Measurements from ENCODE around the gene MYO1B.

MYO1B gene

GRCh38 chr2:191272064-191272463, 26.9 kb downstream of the MYO1B start:
- H3K4me1 ChIP-seq (ENCODE audit: control insufficient read depth, insufficient read depth, low read length), result peaks cover 2% of the 10 kb centered on the region; the same call in 1 of the 2 replicates
- no peaks in the 10 kb centered on the region for H3K9me3 ChIP-seq (ENCODE audit: control insufficient read depth, insufficient read depth, low read length)
- H3K4me3 ChIP-seq (ENCODE audit: low read length), result no peak overlapping the region
- no peak overlapping the region for H3K27ac ChIP-seq (ENCODE audit: low read length)
- DNase-seq (ENCODE audit: low read depth, low spot score), result no peak
- no peaks in the 10 kb centered on the region for H3K27me3 ChIP-seq (ENCODE audit: control insufficient read depth, insufficient read depth, low read length)
- no peaks in the 10 kb centered on the region for H3K36me3 ChIP-seq (ENCODE audit: control insufficient read depth, insufficient read depth, low read length)
- 100% methylated on average over 1 of the region's 2 CpGs for WGBS (ENCODE audit: insufficient coverage, insufficient read length)

- H3K27ac ChIP-seq (ENCODE audit: low read length), result no peak overlapping the region
- no peak for DNase-seq (ENCODE audit: low read depth, low spot score)
- H3K4me1 ChIP-seq (ENCODE audit: control insufficient read depth, insufficient read depth, low read length), result peaks cover 2% of the 10 kb centered on the region; the same call in 1 of the 2 replicates
- no peaks in the 10 kb centered on the region for H3K36me3 ChIP-seq (ENCODE audit: control insufficient read depth, insufficient read depth, low read length)
- H3K9me3 ChIP-seq (ENCODE audit: control insufficient read depth, insufficient read depth, low read length), result no peaks in the 10 kb centered on the region
- H3K27me3 ChIP-seq (ENCODE audit: control insufficient read depth, insufficient read depth, low read length), result no peaks in the 10 kb centered on the region
- WGBS (ENCODE audit: insufficient coverage, insufficient read length), result no CpG with 5 or more reads among the region's 2 CpGs
- H3K4me3 ChIP-seq (ENCODE audit: low read length), result no peak overlapping the region
Measured at GRCh38 chr2:191274413-191274815, 29.2 kb downstream of the MYO1B start.

DNA sequence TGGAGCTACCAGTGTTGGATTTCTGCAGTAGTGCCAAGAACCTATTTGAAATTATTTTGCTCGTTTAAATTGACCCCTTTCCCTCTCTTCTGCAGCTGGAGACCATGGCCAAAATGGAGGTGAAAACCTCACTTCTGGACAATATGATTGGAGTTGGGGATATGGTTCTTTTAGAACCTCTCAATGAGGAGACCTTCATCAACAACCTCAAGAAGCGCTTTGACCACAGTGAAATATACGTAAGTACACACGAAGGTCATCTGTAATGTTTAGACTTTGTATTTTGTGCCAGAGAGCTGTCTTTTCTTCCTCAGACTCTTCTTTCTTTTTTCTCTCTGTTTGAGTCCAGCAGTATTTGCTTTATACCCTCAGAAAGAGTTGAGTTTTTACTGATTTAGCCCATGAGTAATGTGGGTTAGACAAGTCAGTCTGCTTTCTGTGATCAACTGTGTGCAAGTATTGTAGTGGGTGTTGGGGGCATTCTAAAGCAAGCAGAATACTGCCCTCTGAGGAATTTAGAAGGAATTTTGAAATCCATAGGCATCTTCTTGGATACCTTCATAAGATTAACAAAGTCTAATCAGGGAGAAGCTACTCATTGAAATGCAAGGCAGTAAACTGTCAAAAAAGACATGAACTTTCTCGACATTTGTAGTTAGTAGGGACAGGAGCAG, 31.7 kb downstream of the MYO1B start:
- Histone ChIP-seq H3K27ac (ENCODE audit: low read length) (no peak overlapping the region), H3K4me3 (ENCODE audit: low read length) (no peak overlapping the region), H3K27me3 (ENCODE audit: control insufficient read depth, insufficient read depth, low read length) (no peaks in the 10 kb centered on the region), H3K9me3 (ENCODE audit: control insufficient read depth, insufficient read depth, low read length) (no peaks in the 10 kb centered on the region), H3K4me1 (ENCODE audit: control insufficient read depth, insufficient read depth, low read length) (peaks cover 7% of the 10 kb centered on the region; the same call in 1 of the 2 replicates), H3K36me3 (ENCODE audit: control insufficient read depth, insufficient read depth, low read length) (no peaks in the 10 kb centered on the region)
- no peak for DNase-seq (ENCODE audit: low read depth, low spot score)
- WGBS (ENCODE audit: insufficient coverage, insufficient read length), result no CpG with 5 or more reads among the region's 5 CpGs

GRCh38 chr2:191280290-191280689, 35.1 kb downstream of the MYO1B start:
- Histone ChIP-seq H3K36me3 (ENCODE audit: control insufficient read depth, insufficient read depth, low read length) (no peaks in the 10 kb centered on the region), H3K27ac (ENCODE audit: low read length) (no peak overlapping the region), H3K4me1 (ENCODE audit: control insufficient read depth, insufficient read depth, low read length) (peaks cover 5% of the 10 kb centered on the region; the same call in 1 of the 2 replicates), H3K9me3 (ENCODE audit: control insufficient read depth, insufficient read depth, low read length) (no peaks in the 10 kb centered on the region), H3K4me3 (ENCODE audit: low read length) (no peak overlapping the region), H3K27me3 (ENCODE audit: control insufficient read depth, insufficient read depth, low read length) (no peaks in the 10 kb centered on the region)
- no CpG with 5 or more reads among the region's 7 CpGs for WGBS (ENCODE audit: insufficient coverage, insufficient read length)
- peak; percentile 45 for DNase-seq (ENCODE audit: low read depth, low spot score)

- H3K27me3 ChIP-seq (ENCODE audit: control insufficient read depth, insufficient read depth, low read length), result no peaks in the 10 kb centered on the region
- no peak overlapping the region for H3K4me3 ChIP-seq (ENCODE audit: low read length)
- H3K27ac ChIP-seq (ENCODE audit: low read length), result no peak overlapping the region
- WGBS (ENCODE audit: insufficient coverage, insufficient read length), result no CpG with 5 or more reads among the region's 13 CpGs
- no peaks in the 10 kb centered on the region for H3K36me3 ChIP-seq (ENCODE audit: control insufficient read depth, insufficient read depth, low read length)
- DNase-seq (ENCODE audit: low read depth, low spot score), result no peak
- peaks cover 5% of the 10 kb centered on the region; the same call in 1 of the 2 replicates for H3K4me1 ChIP-seq (ENCODE audit: control insufficient read depth, insufficient read depth, low read length)
- no peaks in the 10 kb centered on the region for H3K9me3 ChIP-seq (ENCODE audit: control insufficient read depth, insufficient read depth, low read length)
Measured at GRCh38 chr2:191280834-191281756, 35.9 kb downstream of the MYO1B start.

DNA sequence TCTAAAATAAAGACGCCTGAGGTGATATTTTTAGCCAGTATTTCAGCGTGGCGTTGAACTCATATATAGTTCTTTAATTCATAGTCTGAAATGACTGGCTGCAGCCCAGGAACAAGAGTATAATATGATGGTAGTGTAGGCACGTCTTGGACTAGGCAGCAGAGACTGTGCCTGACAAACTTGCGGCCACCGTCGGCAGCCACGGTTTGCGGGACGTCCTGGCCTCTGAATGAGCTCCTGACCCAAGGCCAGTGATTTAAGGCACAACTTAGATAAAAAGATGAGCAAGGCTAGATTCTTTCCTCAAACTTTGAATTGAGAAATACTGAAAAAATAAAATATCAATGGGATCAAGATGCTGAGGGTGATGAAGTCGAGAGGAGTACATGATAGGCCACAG, 40.0 kb downstream of the MYO1B start:
- no peaks in the 10 kb centered on the region for H3K9me3 ChIP-seq (ENCODE audit: control insufficient read depth, insufficient read depth, low read length)
- no peaks in the 10 kb centered on the region for H3K27me3 ChIP-seq (ENCODE audit: control insufficient read depth, insufficient read depth, low read length)
- 0 out of 2 replicates have a peak, but pooled peaks cover 3% of the 10 kb centered on the region for H3K4me1 ChIP-seq (ENCODE audit: control insufficient read depth, insufficient read depth, low read length)
- no peak overlapping the region for H3K27ac ChIP-seq (ENCODE audit: low read length)
- no peak overlapping the region for H3K4me3 ChIP-seq (ENCODE audit: low read length)
- no CpG with 5 or more reads among the region's 11 CpGs for WGBS (ENCODE audit: insufficient coverage, insufficient read length)
- DNase-seq (ENCODE audit: low read depth, low spot score), result no peak
- H3K36me3 ChIP-seq (ENCODE audit: control insufficient read depth, insufficient read depth, low read length), result no peaks in the 10 kb centered on the region

DNA sequence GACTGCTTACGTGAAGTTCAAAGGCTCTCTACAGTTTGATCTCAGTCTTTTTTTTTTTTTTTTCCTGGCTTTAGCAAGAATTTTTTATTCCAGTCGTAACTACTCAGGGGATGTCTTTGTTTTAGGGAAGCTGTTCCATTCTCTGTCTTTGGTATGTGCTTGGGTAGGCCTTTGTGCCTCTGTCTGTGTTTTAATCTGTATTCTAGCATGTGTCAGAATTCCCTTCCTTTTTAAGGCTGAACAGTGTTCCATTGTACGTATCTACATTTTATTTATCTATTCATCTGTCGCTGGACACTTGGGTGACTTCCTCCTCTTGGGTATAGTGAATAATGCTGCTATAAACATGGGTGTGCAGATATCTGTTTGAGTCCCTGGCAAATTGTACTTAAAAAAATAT, 42.6 kb downstream of the MYO1B start:
- Histone ChIP-seq H3K4me1 (ENCODE audit: control insufficient read depth, insufficient read depth, low read length) (0 out of 2 replicates have a peak, but pooled peaks cover 1% of the 10 kb centered on the region), H3K27me3 (ENCODE audit: control insufficient read depth, insufficient read depth, low read length) (no peaks in the 10 kb centered on the region), H3K4me3 (ENCODE audit: low read length) (no peak overlapping the region), H3K27ac (ENCODE audit: low read length) (no peak overlapping the region), H3K36me3 (ENCODE audit: control insufficient read depth, insufficient read depth, low read length) (no peaks in the 10 kb centered on the region; the same call in 1 of the 2 replicates), H3K9me3 (ENCODE audit: control insufficient read depth, insufficient read depth, low read length) (no peaks in the 10 kb centered on the region)
- WGBS (ENCODE audit: insufficient coverage, insufficient read length), result no CpG with 5 or more reads among the region's 4 CpGs
- DNase-seq (ENCODE audit: low read depth, low spot score), result no peak

- H3K36me3 ChIP-seq (ENCODE audit: control insufficient read depth, insufficient read depth, low read length), result no peaks in the 10 kb centered on the region; the same call in 1 of the 2 replicates
- no peak for DNase-seq (ENCODE audit: low read depth, low spot score)
- no CpG with 5 or more reads among the region's 7 CpGs for WGBS (ENCODE audit: insufficient coverage, insufficient read length)
Measured at GRCh38 chr2:191289049-191289448, 43.8 kb downstream of the MYO1B start.

DNA sequence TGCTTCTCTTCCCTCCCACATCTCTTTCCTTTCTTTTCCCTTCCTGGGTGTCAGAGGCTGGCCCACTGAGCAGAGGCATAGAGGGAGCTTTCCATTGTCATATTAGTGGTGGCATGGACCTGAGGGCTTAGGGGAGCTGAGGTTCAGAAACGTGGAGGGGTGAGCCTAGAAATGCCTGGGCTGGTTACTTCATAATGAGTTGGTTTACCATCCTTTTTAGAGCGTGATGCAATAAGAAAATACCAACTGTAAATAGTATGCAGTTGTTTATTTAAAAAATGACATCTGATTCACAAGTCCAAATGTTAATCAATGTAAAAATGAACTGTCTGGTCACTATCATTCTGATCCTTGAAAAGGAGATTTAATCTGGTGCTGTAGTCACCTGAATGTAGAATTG, 46.3 kb downstream of the MYO1B start:
- no peaks in the 10 kb centered on the region for H3K27me3 ChIP-seq (ENCODE audit: control insufficient read depth, insufficient read depth, low read length)
- no peak overlapping the region for H3K4me3 ChIP-seq (ENCODE audit: low read length)
- no peaks in the 10 kb centered on the region for H3K9me3 ChIP-seq (ENCODE audit: control insufficient read depth, insufficient read depth, low read length)
- peaks cover 1% of the 10 kb centered on the region; the same call in 1 of the 2 replicates for H3K4me1 ChIP-seq (ENCODE audit: control insufficient read depth, insufficient read depth, low read length)
- H3K27ac ChIP-seq (ENCODE audit: low read length), result no peak overlapping the region
- no peak for DNase-seq (ENCODE audit: low read depth, low spot score)
- no peaks in the 10 kb centered on the region; the same call in 1 of the 2 replicates for H3K36me3 ChIP-seq (ENCODE audit: control insufficient read depth, insufficient read depth, low read length)
- WGBS (ENCODE audit: insufficient coverage, insufficient read length), result no CpG with 5 or more reads among the region's 2 CpGs

More at GRCh38 chr2:191289049-191289448, 43.8 kb downstream of the MYO1B start:
- H3K4me3 ChIP-seq (ENCODE audit: low read length), result no peak overlapping the region
- H3K27ac ChIP-seq (ENCODE audit: low read length), result no peak overlapping the region
- no peaks in the 10 kb centered on the region for H3K9me3 ChIP-seq (ENCODE audit: control insufficient read depth, insufficient read depth, low read length)
- H3K4me1 ChIP-seq (ENCODE audit: control insufficient read depth, insufficient read depth, low read length), result peaks cover 1% of the 10 kb centered on the region; the same call in 1 of the 2 replicates
- H3K27me3 ChIP-seq (ENCODE audit: control insufficient read depth, insufficient read depth, low read length), result no peaks in the 10 kb centered on the region

GRCh38 chr2:191292869-191293268, 47.7 kb downstream of the MYO1B start:
- Histone ChIP-seq H3K27me3 (ENCODE audit: control insufficient read depth, insufficient read depth, low read length) (no peaks in the 10 kb centered on the region), H3K27ac (ENCODE audit: low read length) (no peak overlapping the region), H3K9me3 (ENCODE audit: control insufficient read depth, insufficient read depth, low read length) (no peaks in the 10 kb centered on the region), H3K4me3 (ENCODE audit: low read length) (no peak overlapping the region), H3K4me1 (ENCODE audit: control insufficient read depth, insufficient read depth, low read length) (peaks cover 1% of the 10 kb centered on the region; the same call in 1 of the 2 replicates), H3K36me3 (ENCODE audit: control insufficient read depth, insufficient read depth, low read length) (no peaks in the 10 kb centered on the region; the same call in 1 of the 2 replicates)
- no peak for DNase-seq (ENCODE audit: low read depth, low spot score)

Measured in iPS DF 6.9 (cell line).